Measurements from ENCODE around the gene FOXL3.

The FOXL3 gene

GRCh38 chr7:266851-267840 is 22.8 kb upstream of the FOXL3 start:
- Histone ChIP-seq H3K4me3 (replicated peaks; ENCODE audit: low read depth, low read length) (no peak overlapping the region), H3K27me3 (replicated peaks; ENCODE audit: control insufficient read depth, insufficient read depth, low read length) (no peaks in the 10 kb centered on the region), H3K36me3 (ENCODE audit: control insufficient read depth, insufficient read depth, low read length) (no peaks in the 10 kb centered on the region)
- no peak for TF ChIP-seq CTCF (IDR thresholded peaks at IDR 0.05; ENCODE audit: insufficient read depth, low read length, poor library complexity, severe bottlenecking)
- DNase-seq (ENCODE audit: extremely low read depth, insufficient read length): no peak

DNA sequence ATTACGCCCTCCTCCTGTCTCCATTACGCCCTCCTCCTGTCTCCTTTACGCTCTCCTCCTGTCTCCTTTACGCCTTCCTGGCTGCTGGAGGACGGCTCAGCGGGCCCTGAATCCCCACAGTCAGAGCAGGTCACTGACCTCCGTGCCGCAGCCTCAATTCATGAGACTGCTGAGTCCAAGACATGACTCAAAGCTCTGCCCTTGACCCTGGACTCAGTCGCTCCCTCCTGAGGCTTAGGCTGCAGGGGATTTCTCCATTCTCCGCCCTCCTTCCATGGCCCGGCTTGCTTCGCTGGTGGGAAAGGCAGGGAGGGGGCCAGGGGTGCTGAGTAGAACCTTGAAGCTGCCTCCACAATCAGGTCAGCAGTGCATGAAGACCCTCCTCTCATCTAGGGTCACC is 21.0 kb upstream of the FOXL3 start:
- H3K36me3 ChIP-seq (ENCODE audit: control insufficient read depth, insufficient read depth, low read length): no peaks in the 10 kb centered on the region
- TF ChIP-seq CTCF (IDR thresholded peaks at IDR 0.05; ENCODE audit: insufficient read depth, low read length, poor library complexity, severe bottlenecking): no peak
- no peak for DNase-seq (ENCODE audit: extremely low read depth, insufficient read length)
- H3K4me3 ChIP-seq (replicated peaks; ENCODE audit: low read depth, low read length): no peak overlapping the region
- no peaks in the 10 kb centered on the region for H3K27me3 ChIP-seq (replicated peaks; ENCODE audit: control insufficient read depth, insufficient read depth, low read length)

GRCh38 chr7:269721-270120 is 20.2 kb upstream of the FOXL3 start:
- Histone ChIP-seq H3K36me3 (ENCODE audit: control insufficient read depth, insufficient read depth, low read length) (no peaks in the 10 kb centered on the region), H3K4me3 (replicated peaks; ENCODE audit: low read depth, low read length) (no peak overlapping the region), H3K27me3 (replicated peaks; ENCODE audit: control insufficient read depth, insufficient read depth, low read length) (no peaks in the 10 kb centered on the region)
- no peak for DNase-seq (ENCODE audit: extremely low read depth, insufficient read length)
- TF ChIP-seq CTCF (IDR thresholded peaks at IDR 0.05; ENCODE audit: insufficient read depth, low read length, poor library complexity, severe bottlenecking): no peak

- no peak for TF ChIP-seq CTCF (IDR thresholded peaks at IDR 0.05; ENCODE audit: insufficient read depth, low read length, poor library complexity, severe bottlenecking)
- DNase-seq (ENCODE audit: extremely low read depth, insufficient read length): no peak
- Histone ChIP-seq H3K27me3 (replicated peaks; ENCODE audit: control insufficient read depth, insufficient read depth, low read length) (no peaks in the 10 kb centered on the region), H3K4me3 (replicated peaks; ENCODE audit: low read depth, low read length) (no peak overlapping the region), H3K36me3 (ENCODE audit: control insufficient read depth, insufficient read depth, low read length) (no peaks in the 10 kb centered on the region)
These were observed 19.5 kb upstream of the FOXL3 start for GRCh38 chr7:270351-270983.

DNA sequence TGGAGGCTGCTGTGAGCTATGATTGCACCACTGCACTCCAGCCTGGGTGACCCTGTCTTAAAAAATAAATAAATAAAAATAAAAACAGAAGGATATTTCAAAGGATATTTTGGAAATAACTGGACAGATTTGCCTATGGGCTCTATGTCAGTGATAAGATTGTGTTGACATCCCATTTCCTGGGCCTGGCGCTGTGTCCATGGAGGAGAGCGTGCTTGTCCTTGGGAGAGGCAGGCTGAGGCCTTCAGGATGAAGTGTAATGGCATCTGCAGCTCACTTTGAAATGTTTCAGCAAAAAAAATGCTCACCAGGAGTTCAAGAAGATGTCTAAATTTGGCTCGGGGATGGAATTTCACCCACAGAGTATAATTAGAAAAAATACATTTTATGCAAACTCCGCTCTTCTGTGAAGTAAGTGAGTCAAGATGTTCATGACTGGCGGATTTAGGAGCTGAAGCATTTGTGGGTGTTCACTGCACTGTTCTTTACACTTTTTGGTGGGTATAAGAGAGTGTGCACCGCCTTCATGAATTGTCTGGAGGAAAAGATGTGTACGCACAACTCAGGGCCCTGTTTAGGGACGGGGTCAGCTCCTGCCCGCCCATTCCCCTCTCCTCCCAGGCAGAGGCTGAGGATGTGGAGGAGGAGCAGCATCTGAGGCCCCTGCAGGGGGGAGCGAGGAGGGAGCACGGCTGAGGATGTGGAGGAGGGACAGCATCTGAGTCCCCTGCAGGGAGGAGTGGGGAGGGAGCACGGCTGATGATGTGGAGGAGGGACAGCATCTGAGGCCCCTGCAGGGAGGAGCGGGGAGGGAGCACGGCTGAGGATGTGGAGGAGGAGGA is 18.5 kb upstream of the FOXL3 start:
- H3K4me3 ChIP-seq (replicated peaks; ENCODE audit: low read depth, low read length): no peak overlapping the region
- no peak for TF ChIP-seq CTCF (IDR thresholded peaks at IDR 0.05; ENCODE audit: insufficient read depth, low read length, poor library complexity, severe bottlenecking)
- no peaks in the 10 kb centered on the region for H3K36me3 ChIP-seq (ENCODE audit: control insufficient read depth, insufficient read depth, low read length)
- no peak for DNase-seq (ENCODE audit: extremely low read depth, insufficient read length)
- H3K27me3 ChIP-seq (replicated peaks; ENCODE audit: control insufficient read depth, insufficient read depth, low read length): no peaks in the 10 kb centered on the region

All from GM06990 (cell line).